LHCN-M2 (cell line): Measurements from ENCODE around the gene TAS2R14. TPM values are rescaled to one million over a fixed set of nuclear protein-coding genes. Genes with fewer than 3 reads are reported as not detected.

ENCODE experiments used
- DNase-seq: peaks from one replicate; pipeline ENCODE4 v3.0.0-alpha.2; 2012; ENCODE audit warnings: low read depth
- polyA plus RNA-seq: library from polyadenylated mRNA; unstranded; fragments of >200 nt; gene quantifications from one replicate; pipeline ENCODE4 v1.2.1, GENCODE V29; 2012; ENCODE audit warnings: missing spikeins
- total RNA-seq: library from RNA; depleted of rRNA; stranded (reverse); fragments of >200 nt; gene quantifications from 2 replicates; pipeline ENCODE4 v1.2.3, GENCODE V29; 2014; rRNA removed

The TAS2R14 gene
- 1.7 and 1.8 TPM in 2 replicates for total RNA-seq
- polyA plus RNA-seq, result 0.35 TPM

DNA sequence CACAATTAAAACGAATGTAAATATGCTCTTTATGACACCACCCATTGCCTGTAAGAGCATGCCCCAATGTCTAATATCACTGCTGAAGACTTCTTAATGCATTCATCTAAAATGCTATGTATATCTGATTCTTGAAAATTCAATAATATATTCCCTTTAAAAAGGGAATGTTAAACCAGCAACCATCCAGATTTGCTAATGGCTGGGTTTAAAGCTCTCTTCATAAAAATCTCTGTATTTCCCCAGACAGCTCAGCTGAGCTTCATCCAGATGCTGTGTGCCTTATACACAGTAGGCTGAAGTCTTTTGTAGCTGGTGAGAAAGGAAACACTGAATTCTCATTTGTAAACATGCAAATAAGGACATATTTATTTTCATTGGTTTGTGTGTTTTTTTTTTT is at the start of gene TAS2R14:
Gene TAS2R14, minus strand, starts transcription at position 101 of the 400 bp plus-strand sequence. Its CDS starts 56 bp downstream, at position 45.
- no peak for DNase-seq

DNA sequence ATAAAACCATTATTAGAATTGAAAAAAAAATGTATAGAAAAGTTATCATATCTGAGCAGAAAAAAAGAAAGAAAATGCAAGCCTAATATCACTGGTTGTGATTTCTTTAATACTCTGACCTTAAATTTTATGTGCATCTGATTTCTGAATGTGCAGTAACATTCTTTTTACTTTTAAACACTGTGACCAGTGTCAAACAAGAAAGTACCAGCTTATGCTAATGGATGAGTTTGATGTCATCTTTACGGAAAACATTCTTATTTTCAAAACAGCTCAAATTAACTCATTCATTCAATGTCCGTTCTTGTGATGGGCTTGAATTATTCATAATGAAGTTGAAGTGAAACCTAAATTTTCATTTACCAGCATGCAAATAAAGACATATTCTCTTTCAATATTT is 47.7 kb upstream of the TAS2R14 start, which contains the start of gene TAS2R50:
Gene TAS2R50, minus strand, starts transcription at position 101 of the 400 bp plus-strand sequence. Its CDS starts 52 bp downstream, at position 49.
- no peak for DNase-seq

GRCh38 chr12:10982244-10982643 is 43.2 kb upstream of the TAS2R14 start:
- DNase-seq, result no peak

GRCh38 chr12:10974965-10975364 is 35.9 kb upstream of the TAS2R14 start:
- no peak for DNase-seq

- no peak for DNase-seq
Observed at GRCh38 chr12:10968765-10969456, 29.8 kb upstream of the TAS2R14 start.

- peak; percentile 74 for DNase-seq
Observed at GRCh38 chr12:10967409-10967808, 28.3 kb upstream of the TAS2R14 start.

DNA sequence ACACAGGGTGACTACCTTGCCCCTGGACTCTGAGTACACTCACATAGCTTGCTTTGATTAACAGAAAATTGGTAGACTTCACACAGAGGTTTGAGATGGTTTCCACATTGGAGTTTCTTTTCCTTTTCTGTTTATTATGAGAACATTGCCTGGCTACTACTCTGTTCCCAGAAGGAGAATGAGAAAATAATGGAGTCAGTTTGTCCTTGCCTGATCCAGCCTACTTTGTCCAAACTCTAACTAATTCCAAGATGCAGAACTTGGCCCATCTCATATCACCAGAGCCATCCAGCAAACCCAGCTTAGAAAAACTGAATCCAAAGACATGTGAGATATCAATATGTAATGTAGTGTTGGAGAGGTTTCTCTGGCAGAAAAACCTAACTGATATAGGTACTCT is 27.3 kb upstream of the TAS2R14 start:
- no peak for DNase-seq

- DNase-seq, result peak; percentile 31
Observed at GRCh38 chr12:10965476-10965875, 26.4 kb upstream of the TAS2R14 start.

DNA sequence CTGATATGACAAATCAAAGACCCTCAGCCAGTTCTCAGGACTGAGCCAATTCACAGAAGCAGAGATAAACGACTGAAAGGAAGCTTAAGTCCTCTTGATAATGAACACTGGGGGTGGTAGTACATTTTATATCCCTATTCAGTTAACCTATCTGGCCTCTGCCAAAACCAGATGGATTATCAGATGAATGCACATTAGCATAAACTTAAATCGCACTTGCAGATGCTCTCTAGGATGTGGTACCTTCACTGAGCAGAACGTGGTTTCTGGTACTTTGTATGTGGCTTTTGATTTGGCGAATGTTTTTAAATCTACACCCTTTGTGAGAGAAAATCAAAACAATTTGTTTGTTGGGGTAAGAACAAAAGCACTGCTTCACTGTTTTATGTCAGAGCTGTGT is 21.1 kb upstream of the TAS2R14 start:
- DNase-seq, result no peak

GRCh38 chr12:10959804-10960203 is 20.7 kb upstream of the TAS2R14 start:
- DNase-seq, result no peak

GRCh38 chr12:10957741-10958140 is 18.7 kb upstream of the TAS2R14 start:
- peak; percentile 23 for DNase-seq

DNA sequence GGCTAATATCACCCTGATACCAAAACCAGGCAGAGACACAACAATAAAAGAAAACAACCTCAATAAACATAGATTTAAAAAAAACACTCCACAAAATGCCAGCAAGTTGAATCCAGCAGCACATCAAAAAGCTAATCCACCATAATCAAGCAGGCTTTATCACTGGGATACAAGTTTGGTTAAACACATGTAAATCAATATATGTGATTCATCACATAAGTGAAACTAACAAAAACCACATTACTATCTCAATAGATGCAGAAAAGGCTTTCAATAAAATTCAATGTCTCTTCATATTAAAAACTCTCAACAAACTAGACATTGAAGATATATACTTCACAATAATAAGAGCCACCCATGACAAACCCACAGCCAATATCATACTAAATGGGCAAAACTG is 17.0 kb upstream of the TAS2R14 start:
- no peak for DNase-seq

GRCh38 chr12:10952645-10953044 is 13.6 kb upstream of the TAS2R14 start:
- DNase-seq, result no peak

DNA sequence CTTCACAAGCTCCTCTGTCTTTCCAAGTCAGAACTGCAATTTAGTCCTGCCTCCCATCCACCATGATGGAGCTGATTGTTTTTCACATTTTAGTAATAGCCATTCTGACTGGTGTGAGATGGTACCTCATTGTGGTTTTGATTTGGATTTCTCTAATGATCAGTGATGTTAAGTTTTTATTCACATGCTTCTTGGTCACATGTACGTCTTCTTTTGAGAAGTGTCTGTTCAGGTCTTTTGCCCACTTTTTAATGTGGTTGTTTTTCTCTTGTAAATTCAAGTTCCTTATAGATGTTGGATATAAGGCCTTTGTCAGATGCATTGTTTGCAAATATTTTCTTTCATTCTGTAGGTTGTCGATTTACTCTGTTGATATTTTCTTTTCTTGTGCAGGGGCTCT is 4.1 kb upstream of the TAS2R14 start:
- no peak for DNase-seq

DNA sequence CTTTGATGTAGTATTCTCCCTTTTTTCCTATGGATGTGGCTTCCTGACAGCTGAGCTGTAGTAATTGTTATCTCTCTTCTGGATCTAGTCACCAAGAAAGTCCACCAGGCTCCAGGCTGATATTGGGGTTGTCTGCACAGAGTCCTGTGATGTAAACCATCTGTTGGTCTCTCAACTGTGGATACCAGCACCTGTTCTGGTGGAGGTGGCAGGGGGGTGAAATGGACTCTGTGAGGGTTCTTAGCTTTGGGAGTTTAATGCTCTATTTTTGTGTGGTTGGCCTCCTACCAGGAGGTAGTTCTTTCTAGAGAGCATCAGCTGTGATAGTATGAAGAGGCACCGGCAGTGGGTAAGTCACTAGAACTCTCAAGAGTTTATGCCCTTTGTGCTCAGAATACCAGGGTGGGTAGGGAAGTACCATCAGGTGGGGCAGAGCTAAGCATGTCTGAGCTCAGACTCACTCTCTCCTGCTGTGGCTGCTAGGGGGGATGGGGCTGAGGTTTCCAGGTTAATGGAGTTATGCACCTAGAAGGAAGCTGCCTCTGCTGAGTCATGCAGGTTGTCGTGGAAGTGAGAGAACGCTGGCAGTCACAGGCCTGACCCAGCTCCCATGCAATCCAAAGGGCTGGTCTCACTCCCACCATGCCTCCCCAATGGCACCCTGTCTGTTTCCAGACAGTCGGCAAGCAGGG is 3.0 kb upstream of the TAS2R14 start:
- no peak for DNase-seq

GRCh38 chr12:10941369-10941768 is 2.3 kb upstream of the TAS2R14 start:
- no peak for DNase-seq

GRCh38 chr12:10940389-10940788 is 1.3 kb upstream of the TAS2R14 start:
- peak; percentile 62 for DNase-seq

- DNase-seq, result no peak
Observed at GRCh38 chr12:10936506-10936905, 2.6 kb downstream of the TAS2R14 start.

DNA sequence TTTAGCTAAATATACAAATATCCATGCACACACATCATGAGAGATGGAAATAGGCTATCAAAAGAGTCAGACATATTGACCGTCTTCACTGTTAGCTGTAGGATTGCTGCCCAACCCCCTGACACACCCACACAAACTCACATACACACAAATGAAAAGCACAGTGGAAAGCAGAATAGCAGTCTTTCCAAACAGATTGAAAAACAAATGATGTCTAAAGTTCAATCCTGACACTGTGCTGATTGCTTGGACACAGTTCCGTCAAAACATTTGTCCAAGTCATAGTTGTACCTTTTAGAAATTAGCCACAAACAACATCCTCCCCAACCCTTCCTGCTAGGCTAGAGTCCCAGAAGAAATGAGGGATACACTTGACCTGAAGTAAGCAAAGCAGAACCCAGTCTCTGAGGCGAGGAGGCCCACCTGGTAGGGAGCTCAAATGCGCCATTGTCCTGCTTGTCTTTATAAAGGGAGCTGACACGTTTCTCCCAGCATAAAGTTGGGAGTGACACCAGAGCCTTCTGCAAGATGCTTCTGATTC is 10.2 kb downstream of the TAS2R14 start, which contains the start of gene PRH2:
Gene PRH2, plus strand, starts transcription at position 491 of the 541 bp plus-strand sequence. Its CDS starts 38 bp downstream, at position 529.
- no peak for DNase-seq

- DNase-seq, result no peak
Observed at GRCh38 chr12:10926269-10926668, 12.8 kb downstream of the TAS2R14 start.

- no peak for DNase-seq
Observed at GRCh38 chr12:10919809-10920208, 19.3 kb downstream of the TAS2R14 start.

DNA sequence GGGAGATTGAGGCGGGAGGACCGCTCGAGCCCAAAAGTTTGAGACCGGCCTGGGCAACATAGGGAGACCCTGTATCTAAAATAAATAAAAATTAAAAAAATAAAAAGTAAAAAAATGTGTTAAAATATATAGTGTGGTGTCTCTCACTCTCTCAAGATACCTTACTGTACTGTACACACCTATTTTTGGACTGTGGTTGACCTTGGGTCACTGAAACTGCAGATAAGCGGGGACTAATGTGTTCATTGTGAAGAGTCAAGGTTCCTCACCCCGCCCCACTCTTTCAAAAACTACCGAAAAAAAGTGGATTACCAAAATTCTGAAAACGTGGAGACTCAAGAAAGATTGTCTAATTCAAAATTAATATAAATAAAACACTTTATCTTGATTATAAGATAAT is 28.7 kb downstream of the TAS2R14 start:
- DNase-seq, result no peak

DNA sequence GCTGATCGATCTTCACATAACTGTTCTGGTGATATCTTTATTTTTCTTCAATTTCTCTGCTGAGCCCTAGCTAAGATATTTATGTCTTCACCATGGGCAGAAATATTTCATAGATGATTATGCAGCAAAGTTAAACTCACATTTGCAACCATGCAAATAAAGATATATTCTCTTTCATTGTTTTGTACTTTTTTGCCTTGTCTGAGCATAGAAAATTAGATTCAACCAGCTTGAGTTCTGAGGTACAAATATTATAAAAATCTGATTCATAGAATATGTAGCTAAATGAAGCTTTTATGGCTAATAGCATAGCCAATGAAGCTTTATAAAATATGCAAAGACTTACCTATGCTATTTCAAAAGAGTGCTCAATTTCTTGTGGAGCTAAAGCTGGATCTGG is 29.6 kb downstream of the TAS2R14 start, which contains the start of gene TAS2R13:
Gene TAS2R13, minus strand, starts transcription at position 101 of the 400 bp plus-strand sequence. CDS start 264 bp downstream, outside the sequence.
- no peak for DNase-seq
